Caco-2 (cell line): ENCODE data around the gene SRPK2. TPM values are rescaled to one million over a fixed set of nuclear protein-coding genes. Genes with fewer than 3 reads are reported as not detected.

ENCODE experiments used
- BruUV-seq: library from RNA; stranded (reverse); fragments of 400-500 nt; replicated peaks from 2 replicates; lab custom pipeline; 2021; lab: Mats Ljungman, UMichigan
- CTCF ChIA-PET: fragments of 300-600 bp; sonication (Branson Sonifier 250); formaldehyde crosslinking; loops from one replicate; lab custom pipeline; 2022; ENCODE audit warnings: antibody characterized with exemption; lab: Charles Lee
- POLR2A ChIA-PET: fragments of 300-600 bp; sonication (Branson Sonifier 250); formaldehyde crosslinking; loops from one replicate; lab custom pipeline; 2022; ENCODE audit warnings: antibody characterized with exemption; lab: Charles Lee
- DNase-seq, 2 experiments: peaks; one replicate each; pipeline versions ENCODE4 v3.0.0 to v3.0.0-alpha.2; 2020 to 2022
- H3K27me3 ChIP-seq: replicated peaks from 2 replicates; pipeline ENCODE4 v1.6.0; 2011; ENCODE audit warnings: low read length; ENCODE audit not compliant: control insufficient read depth, insufficient read depth
- H3K36me3 ChIP-seq: 2 replicates; pipeline ENCODE4 v1.5.1; 2011; ENCODE audit warnings: low read length; ENCODE audit not compliant: control insufficient read depth, insufficient read depth
- H3K4me1 ChIP-seq: fragments of 250-450 bp; sonication (Bioruptor Pico); 2 replicates; pipeline ENCODE4 v1.5.1; 2020; ENCODE audit warnings: mild to moderate bottlenecking
- H3K4me3 ChIP-seq: 2 replicates; pipeline ENCODE4 v1.5.1; 2011; ENCODE audit warnings: low read depth, mild to moderate bottlenecking, control low read depth, low read length
- H3K9me3 ChIP-seq: fragments of 250-450 bp; sonication (Bioruptor Pico); 2 replicates; pipeline ENCODE4 v1.5.1; 2020; ENCODE audit warnings: mild to moderate bottlenecking, moderate library complexity
- H3K27ac Mint-ChIP-seq: one replicate; pipeline ENCODE4 v1.8.0; 2022; ENCODE audit warnings: mixed read lengths; ENCODE audit not compliant: unreplicated experiment
- H3K27me3 Mint-ChIP-seq: one replicate; pipeline ENCODE4 v1.8.0; 2022; ENCODE audit warnings: mixed read lengths; ENCODE audit not compliant: insufficient read depth, unreplicated experiment
- H3K36me3 Mint-ChIP-seq: one replicate; pipeline ENCODE4 v1.8.0; 2022; ENCODE audit warnings: mild to moderate bottlenecking, mixed read lengths; ENCODE audit not compliant: insufficient read depth, unreplicated experiment
- H3K4me1 Mint-ChIP-seq: one replicate; pipeline ENCODE4 v1.8.0; 2022; ENCODE audit warnings: low read depth, mixed read lengths; ENCODE audit not compliant: unreplicated experiment
- H3K4me3 Mint-ChIP-seq: one replicate; pipeline ENCODE4 v1.8.0; 2022; ENCODE audit warnings: mild to moderate bottlenecking, moderate library complexity, mixed read lengths; ENCODE audit not compliant: unreplicated experiment
- H3K9me3 Mint-ChIP-seq: one replicate; pipeline ENCODE4 v1.8.0; 2022; ENCODE audit warnings: mixed read lengths; ENCODE audit not compliant: unreplicated experiment
- CTCF ChIP-seq, 2 experiments: fragments of 200-600 bp in 1 of 2; IDR thresholded peaks; 1 replicate in 1 of 2; 2 replicates in 1 of 2; pipeline versions ENCODE4 v1.5.1 to v1.8.0; 2011 to 2022; ENCODE audit warnings: antibody characterized with exemption in 1 of 2, control low read depth in 1 of 2, inconsistent platforms in 1 of 2, low read depth in 1 of 2, low read length in 1 of 2, mild to moderate bottlenecking in 1 of 2, moderate library complexity in 1 of 2; ENCODE audit not compliant: insufficient read depth in 1 of 2, severe bottlenecking in 1 of 2, unreplicated experiment in 1 of 2
- intact Hi-C: fragments of 100-400 bp; cut with micrococcal nuclease; formaldehyde crosslinking; loops from one replicate; pipeline ENCODE4 v1.10.0; 2022; ENCODE audit not compliant: unreplicated experiment
- total RNA-seq: library from RNA; stranded (reverse); gene quantifications from 2 replicates; pipeline ENCODE4 v1.2.3, GENCODE V29; 2022

SRPK2 gene
- total RNA-seq, 1 experiment from 2014 or later = 39.9 TPM

- no peak for DNase-seq
- no TSS peak for BruUV-seq
- H3K9me3 Mint-ChIP-seq = no peaks in the 10 kb centered on the region
- Histone ChIP-seq H3K36me3 (no peaks in the 10 kb centered on the region), H3K4me3 (no peak overlapping the region), H3K27me3 (no peaks in the 10 kb centered on the region), H3K4me1 (no peaks in the 10 kb centered on the region), H3K9me3 (no peaks in the 10 kb centered on the region)
- intact Hi-C loops = no loop called here
- ChIA-PET CTCF (no interaction called here), POLR2A (no interaction called here)
- H3K27ac Mint-ChIP-seq = no peak overlapping the region
- peaks cover 7% of the 10 kb centered on the region for H3K4me1 Mint-ChIP-seq
- no peak for TF ChIP-seq CTCF (IDR thresholded peaks at IDR 0.05; ENCODE audit: insufficient read depth in 1 of 2, low read depth in 1 of 2, low read length in 1 of 2, severe bottlenecking in 1 of 2, unreplicated experiment in 1 of 2)
- no peaks in the 10 kb centered on the region for H3K27me3 Mint-ChIP-seq
- no peak overlapping the region for H3K4me3 Mint-ChIP-seq
- H3K36me3 Mint-ChIP-seq = peaks cover 5% of the 10 kb centered on the region
These were observed 90.3 kb downstream of the SRPK2 start for GRCh38 chr7:105298439-105298894.

DNA sequence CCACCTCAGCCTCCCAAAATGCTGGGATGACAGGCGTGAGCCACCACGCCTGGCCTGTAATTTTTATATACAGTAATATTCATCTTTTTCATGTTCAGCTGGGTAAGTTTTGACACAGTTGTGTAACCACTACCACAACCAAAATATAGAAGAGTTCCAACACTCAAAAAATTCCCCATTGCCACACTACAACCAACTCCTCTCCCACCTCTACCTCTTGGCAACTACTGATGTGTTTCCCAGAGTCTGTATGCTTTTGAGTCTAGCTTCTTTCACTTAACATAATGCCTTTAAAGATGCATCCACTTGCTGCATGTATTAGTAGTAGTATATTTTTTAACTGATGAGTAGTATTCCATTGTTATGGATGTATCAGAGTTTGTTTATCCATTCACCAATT is 90.7 kb downstream of the SRPK2 start:
- ChIA-PET CTCF (no interaction called here), POLR2A (no interaction called here)
- Mint-ChIP-seq H3K27me3 (no peaks in the 10 kb centered on the region), H3K27ac (no peak overlapping the region), H3K9me3 (no peaks in the 10 kb centered on the region), H3K4me3 (no peak overlapping the region), H3K36me3 (peaks cover 5% of the 10 kb centered on the region), H3K4me1 (peaks cover 7% of the 10 kb centered on the region)
- DNase-seq = no peak
- Histone ChIP-seq H3K36me3 (no peaks in the 10 kb centered on the region), H3K4me3 (no peak overlapping the region), H3K4me1 (no peaks in the 10 kb centered on the region), H3K27me3 (no peaks in the 10 kb centered on the region), H3K9me3 (no peaks in the 10 kb centered on the region)
- TF ChIP-seq CTCF (IDR thresholded peaks at IDR 0.05; ENCODE audit: insufficient read depth in 1 of 2, low read depth in 1 of 2, low read length in 1 of 2, severe bottlenecking in 1 of 2, unreplicated experiment in 1 of 2) = no peak
- BruUV-seq = no TSS peak
- intact Hi-C loops = no loop called here

DNA sequence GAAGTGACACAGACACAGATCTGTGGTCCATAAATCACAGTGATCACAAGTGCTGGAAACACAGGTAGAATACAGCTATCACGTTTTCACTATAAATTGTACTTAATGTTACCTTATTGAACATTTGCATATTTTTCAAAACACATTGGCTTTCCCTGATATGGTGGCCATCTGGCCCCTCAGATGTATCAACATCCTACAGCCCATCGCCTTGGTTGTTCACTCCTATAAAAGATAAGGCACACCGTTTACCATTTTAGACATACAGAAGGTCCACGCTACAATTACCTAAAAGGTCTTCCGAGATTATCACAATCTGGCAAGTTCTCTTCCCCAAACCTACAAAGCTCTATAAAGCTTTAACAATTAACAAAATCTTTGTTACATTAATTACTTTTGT is 91.4 kb downstream of the SRPK2 start:
- Mint-ChIP-seq H3K9me3 (no peaks in the 10 kb centered on the region), H3K4me1 (peaks cover 7% of the 10 kb centered on the region), H3K27me3 (no peaks in the 10 kb centered on the region), H3K36me3 (peaks cover 5% of the 10 kb centered on the region), H3K27ac (no peak overlapping the region), H3K4me3 (no peak overlapping the region)
- H3K4me1 ChIP-seq = no peaks in the 10 kb centered on the region
- H3K36me3 ChIP-seq = no peaks in the 10 kb centered on the region
- intact Hi-C loops = no loop called here
- no peaks in the 10 kb centered on the region for H3K27me3 ChIP-seq
- no peaks in the 10 kb centered on the region for H3K9me3 ChIP-seq
- no TSS peak for BruUV-seq
- ChIA-PET CTCF (no interaction called here), POLR2A (no interaction called here)
- H3K4me3 ChIP-seq = no peak overlapping the region
- TF ChIP-seq CTCF (IDR thresholded peaks at IDR 0.05; ENCODE audit: insufficient read depth in 1 of 2, low read depth in 1 of 2, low read length in 1 of 2, severe bottlenecking in 1 of 2, unreplicated experiment in 1 of 2) = no peak
- no peak for DNase-seq
